ENCODE data around the gene MRAP. TPM values are rescaled to one million over a fixed set of nuclear protein-coding genes. Genes with fewer than 3 reads are reported as not detected.

Gene MRAP
- total and polyA plus RNA-seq, 2 donors from 2014 or later, result not detected

- Histone ChIP-seq H3K4me3 (ENCODE audit: low read length in 3 of 3) (no peak overlapping the region), H3K4me1 (ENCODE audit: control insufficient read depth in 2 of 3, insufficient read depth in 2 of 3, low read depth in 1 of 3, low read length in 3 of 3) (no peaks in the 10 kb centered on the region), H3K9me3 (ENCODE audit: control insufficient read depth in 2 of 3, insufficient read depth in 1 of 3, low read length in 3 of 3) (no peaks in the 10 kb centered on the region), H3K36me3 (ENCODE audit: control insufficient read depth in 2 of 3, insufficient read depth in 3 of 3, low read length in 3 of 3) (no peaks in the 10 kb centered on the region), H3K9ac (ENCODE audit: low read length in 3 of 3) (no peak overlapping the region), H3K27ac (ENCODE audit: low read depth in 2 of 2, low read length in 2 of 2) (no peak overlapping the region), H3K27me3 (ENCODE audit: control insufficient read depth, insufficient read depth, low read length) (no peaks in the 10 kb centered on the region)
- intact Hi-C loops (cut with DNase I), result no loop called here
- no peak for DNase-seq
- no peak for TF ChIP-seq CTCF (IDR thresholded peaks at IDR 0.05; ENCODE audit: borderline replicate concordance, extremely low read depth, insufficient read depth)
- FAIRE-seq, result no peak
These were observed 1.0 kb downstream of the MRAP start for GRCh38 chr21:32299695-32300094.

DNA sequence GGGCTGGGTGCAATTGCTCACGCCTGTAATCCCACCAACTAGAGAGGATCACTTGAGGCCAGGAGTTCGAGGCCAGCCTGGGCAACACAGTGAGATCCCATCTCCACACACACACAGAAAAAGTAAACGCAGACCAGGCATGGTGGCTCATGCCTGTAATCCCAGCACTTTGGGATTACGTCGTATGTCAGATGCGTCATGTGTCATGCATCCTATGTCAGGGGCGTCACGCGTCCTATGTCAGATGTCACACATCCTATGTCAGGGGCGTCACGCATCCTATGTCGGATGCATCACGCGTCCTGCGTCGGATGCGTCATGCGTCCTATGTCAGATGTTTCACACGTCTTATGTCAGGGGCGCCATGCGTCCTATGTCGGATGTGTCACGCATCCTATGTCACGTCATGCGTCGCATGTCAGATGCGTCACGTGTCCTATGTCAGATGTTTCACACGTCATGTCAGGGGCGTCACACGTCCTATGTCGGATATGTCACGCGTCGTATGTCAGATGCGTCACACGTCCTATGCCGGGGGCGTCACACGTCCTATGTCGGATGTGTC lies 1.5 kb downstream of the MRAP start:
- intact Hi-C loops (cut with DNase I), result no loop called here
- DNase-seq, result no peak
- Histone ChIP-seq H3K9me3 (ENCODE audit: control insufficient read depth in 2 of 3, insufficient read depth in 1 of 3, low read length in 3 of 3) (no peaks in the 10 kb centered on the region), H3K36me3 (ENCODE audit: control insufficient read depth in 2 of 3, insufficient read depth in 3 of 3, low read length in 3 of 3) (no peaks in the 10 kb centered on the region), H3K27ac (ENCODE audit: low read depth in 2 of 2, low read length in 2 of 2) (no peak overlapping the region), H3K4me1 (ENCODE audit: control insufficient read depth in 2 of 3, insufficient read depth in 2 of 3, low read depth in 1 of 3, low read length in 3 of 3) (no peaks in the 10 kb centered on the region), H3K27me3 (ENCODE audit: control insufficient read depth, insufficient read depth, low read length) (no peaks in the 10 kb centered on the region), H3K9ac (ENCODE audit: low read length in 3 of 3) (no peak overlapping the region), H3K4me3 (ENCODE audit: low read length in 3 of 3) (no peak overlapping the region)
- FAIRE-seq, result no peak
- TF ChIP-seq CTCF (IDR thresholded peaks at IDR 0.05; ENCODE audit: borderline replicate concordance, extremely low read depth, insufficient read depth), result no peak

GRCh38 chr21:32301596-32301995 lies 2.9 kb downstream of the MRAP start:
- Histone ChIP-seq H3K4me3 (ENCODE audit: low read length in 3 of 3) (no peak overlapping the region), H3K27ac (ENCODE audit: low read depth in 2 of 2, low read length in 2 of 2) (no peak overlapping the region), H3K36me3 (ENCODE audit: control insufficient read depth in 2 of 3, insufficient read depth in 3 of 3, low read length in 3 of 3) (no peaks in the 10 kb centered on the region), H3K9me3 (ENCODE audit: control insufficient read depth in 2 of 3, insufficient read depth in 1 of 3, low read length in 3 of 3) (no peaks in the 10 kb centered on the region), H3K27me3 (ENCODE audit: control insufficient read depth, insufficient read depth, low read length) (no peaks in the 10 kb centered on the region), H3K4me1 (ENCODE audit: control insufficient read depth in 2 of 3, insufficient read depth in 2 of 3, low read depth in 1 of 3, low read length in 3 of 3) (no peaks in the 10 kb centered on the region), H3K9ac (ENCODE audit: low read length in 3 of 3) (no peak overlapping the region)
- FAIRE-seq, result no peak
- TF ChIP-seq CTCF (IDR thresholded peaks at IDR 0.05; ENCODE audit: borderline replicate concordance, extremely low read depth, insufficient read depth), result no peak
- DNase-seq, result no peak
- intact Hi-C loops (cut with DNase I), result no loop called here

DNA sequence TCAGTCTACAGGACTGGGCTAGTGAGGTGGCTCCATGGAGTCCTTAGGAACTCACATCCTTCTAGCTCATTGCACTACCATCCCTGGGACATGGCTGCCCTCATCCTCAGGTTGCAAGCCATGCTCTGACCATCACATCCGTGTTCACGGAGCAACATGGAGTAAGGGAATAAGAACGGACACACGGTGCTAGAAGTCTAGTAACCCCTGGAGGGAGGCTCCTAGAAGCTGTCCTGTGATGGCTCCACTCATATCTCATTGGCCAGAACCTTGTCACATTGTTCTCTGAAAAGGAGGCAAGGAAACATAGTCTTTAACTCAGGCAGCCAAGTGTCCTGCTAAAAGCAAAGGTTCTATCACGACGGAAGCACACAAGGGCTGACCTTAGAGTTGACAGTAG lies 3.9 kb downstream of the MRAP start:
- FAIRE-seq, result no peak
- H3K9ac ChIP-seq (ENCODE audit: low read length in 3 of 3), result no peak overlapping the region
- H3K4me1 ChIP-seq (ENCODE audit: control insufficient read depth in 2 of 3, insufficient read depth in 2 of 3, low read depth in 1 of 3, low read length in 3 of 3), result no peaks in the 10 kb centered on the region
- intact Hi-C loops (cut with DNase I), result no loop called here
- DNase-seq, result no peak
- H3K4me3 ChIP-seq (ENCODE audit: low read length in 3 of 3), result no peak overlapping the region
- H3K27me3 ChIP-seq (ENCODE audit: control insufficient read depth, insufficient read depth, low read length), result no peaks in the 10 kb centered on the region
- TF ChIP-seq CTCF (IDR thresholded peaks at IDR 0.05; ENCODE audit: borderline replicate concordance, extremely low read depth, insufficient read depth), result no peak
- H3K9me3 ChIP-seq (ENCODE audit: control insufficient read depth in 2 of 3, insufficient read depth in 1 of 3, low read length in 3 of 3), result no peaks in the 10 kb centered on the region
- H3K27ac ChIP-seq (ENCODE audit: low read depth in 2 of 2, low read length in 2 of 2), result no peak overlapping the region
- H3K36me3 ChIP-seq (ENCODE audit: control insufficient read depth in 2 of 3, insufficient read depth in 3 of 3, low read length in 3 of 3), result no peaks in the 10 kb centered on the region
